Measurements from ENCODE around the gene PGAP2.

Gene PGAP2

DNA sequence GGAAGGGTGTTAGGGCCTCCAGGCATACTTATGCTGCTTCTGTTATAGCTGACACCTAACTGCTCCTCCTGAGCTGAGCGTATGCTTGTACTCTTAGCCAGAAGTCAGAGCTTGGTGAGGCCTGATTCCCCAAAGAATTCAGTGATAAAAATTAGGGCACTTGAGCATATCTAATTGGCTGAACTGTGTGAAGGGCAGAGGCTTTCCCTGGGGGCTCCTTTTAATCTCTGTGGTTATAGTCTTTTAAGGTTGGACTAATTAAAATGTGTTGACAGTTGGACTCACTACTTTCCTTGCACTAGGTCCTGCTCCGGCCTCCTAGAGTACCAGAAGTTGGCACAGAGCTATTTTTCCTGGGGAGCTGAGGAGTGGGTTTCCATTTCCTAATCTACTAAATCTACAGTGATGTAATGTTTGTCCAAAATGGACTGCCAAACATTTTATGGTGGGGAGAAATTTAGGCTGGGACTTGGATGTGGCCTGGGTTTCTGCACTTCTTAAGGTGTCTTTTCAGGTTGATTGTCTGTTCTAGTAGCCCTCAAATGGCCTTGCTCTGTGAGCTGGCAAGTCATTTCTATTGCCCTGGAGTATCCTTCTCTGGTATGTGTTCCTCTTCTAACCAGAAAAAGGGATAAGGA, 65.5 kb downstream of the PGAP2 start:
- Histone ChIP-seq H3K9me3 (ENCODE audit: control insufficient read depth in 2 of 2, low read length in 2 of 2) (no peaks in the 10 kb centered on the region), H3K27ac (ENCODE audit: low read length) (no peak overlapping the region), H3K27me3 (ENCODE audit: control insufficient read depth in 1 of 2, insufficient read depth in 2 of 2, low read length in 2 of 2) (no peaks in the 10 kb centered on the region), H3K4me3 (ENCODE audit: low read length in 2 of 2) (no peak overlapping the region), H3K4me1 (ENCODE audit: control insufficient read depth, insufficient read depth, low read length) (peaks cover 16% of the 10 kb centered on the region), H3K9ac (ENCODE audit: low read length in 2 of 2) (no peak overlapping the region), H3K36me3 (ENCODE audit: control insufficient read depth in 2 of 2, insufficient read depth in 2 of 2, low read length in 2 of 2) (no peaks in the 10 kb centered on the region)

All from stomach smooth muscle (tissue), 2 donors.